IMR-90 (cell line): Measurements from ENCODE around the gene ADGRG4.

Source experiments
- CTCF ChIP-seq: conservative IDR thresholded peaks from 2 replicates; pipeline ENCODE4 v1.5.1; 2012; ENCODE audit warnings: mild to moderate bottlenecking, low read depth, low read length, improper control_type of control experiment
- POLR2A ChIP-seq: IDR thresholded peaks from 2 replicates; pipeline ENCODE4 v1.6.1; 2012; ENCODE audit warnings: mild to moderate bottlenecking, low read depth, low read length
- USF2 ChIP-seq: fragments of 150-350 bp; IDR thresholded peaks from 2 replicates; pipeline ENCODE4 v1.6.1; 2017; ENCODE audit warnings: mild to moderate bottlenecking, antibody characterized with exemption, low read length, low read depth

GRCh38 chrX:136292656-136293055, 8.1 kb upstream of the ADGRG4 start:
- TF ChIP-seq CTCF: no peak
- TF ChIP-seq USF2: no peak
- no peak for TF ChIP-seq POLR2A
